ENCODE results near the gene STRA8.
A peak's percentile ranks its signal among the peaks of the same experiment; 100 is the strongest.

DNA sequence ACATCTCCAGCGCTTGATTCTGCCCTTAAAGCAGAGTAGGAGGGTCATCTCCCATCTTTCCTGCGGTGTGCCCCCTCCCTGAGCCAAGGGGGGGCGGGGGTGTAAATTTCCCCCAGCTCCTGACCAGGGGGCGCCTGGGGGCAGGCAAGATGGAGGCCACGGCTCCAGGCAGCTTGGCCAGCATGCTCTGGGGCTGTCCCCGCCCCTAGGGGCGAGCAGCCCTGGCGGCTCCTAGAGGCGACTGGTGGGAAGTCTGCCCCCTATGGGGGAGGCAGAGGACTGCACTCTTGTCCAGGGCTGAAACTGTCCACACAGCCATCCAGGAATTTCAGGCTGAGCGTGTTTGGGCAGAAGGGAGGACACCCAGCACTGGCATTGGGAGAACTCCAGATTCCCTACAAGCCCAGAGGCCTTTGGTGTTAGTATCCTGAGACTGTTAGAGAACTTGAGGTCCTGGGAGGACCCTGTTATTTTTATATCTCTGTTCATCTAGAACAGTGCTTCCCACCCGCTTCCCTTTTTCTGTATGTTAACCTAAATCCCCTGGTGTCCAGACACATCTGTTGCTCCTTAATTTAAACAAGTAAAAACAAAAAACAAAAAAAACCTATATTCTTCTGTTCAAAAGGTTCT, 4.6 kb downstream of the STRA8 start:
- TF ChIP-seq, protein P1, sequence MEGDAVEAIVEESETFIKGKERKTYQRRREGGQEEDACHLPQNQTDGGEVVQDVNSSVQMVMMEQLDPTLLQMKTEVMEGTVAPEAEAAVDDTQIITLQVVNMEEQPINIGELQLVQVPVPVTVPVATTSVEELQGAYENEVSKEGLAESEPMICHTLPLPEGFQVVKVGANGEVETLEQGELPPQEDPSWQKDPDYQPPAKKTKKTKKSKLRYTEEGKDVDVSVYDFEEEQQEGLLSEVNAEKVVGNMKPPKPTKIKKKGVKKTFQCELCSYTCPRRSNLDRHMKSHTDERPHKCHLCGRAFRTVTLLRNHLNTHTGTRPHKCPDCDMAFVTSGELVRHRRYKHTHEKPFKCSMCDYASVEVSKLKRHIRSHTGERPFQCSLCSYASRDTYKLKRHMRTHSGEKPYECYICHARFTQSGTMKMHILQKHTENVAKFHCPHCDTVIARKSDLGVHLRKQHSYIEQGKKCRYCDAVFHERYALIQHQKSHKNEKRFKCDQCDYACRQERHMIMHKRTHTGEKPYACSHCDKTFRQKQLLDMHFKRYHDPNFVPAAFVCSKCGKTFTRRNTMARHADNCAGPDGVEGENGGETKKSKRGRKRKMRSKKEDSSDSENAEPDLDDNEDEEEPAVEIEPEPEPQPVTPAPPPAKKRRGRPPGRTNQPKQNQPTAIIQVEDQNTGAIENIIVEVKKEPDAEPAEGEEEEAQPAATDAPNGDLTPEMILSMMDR (IDR thresholded peaks at IDR 0.05; ENCODE audit: low read depth, low read length): peak; percentile 64
- TF ChIP-seq POLR2A (IDR thresholded peaks at IDR 0.05; ENCODE audit: extremely low read depth, insufficient read length): no peak
